ENCODE data around the gene SPATA13.

DNA sequence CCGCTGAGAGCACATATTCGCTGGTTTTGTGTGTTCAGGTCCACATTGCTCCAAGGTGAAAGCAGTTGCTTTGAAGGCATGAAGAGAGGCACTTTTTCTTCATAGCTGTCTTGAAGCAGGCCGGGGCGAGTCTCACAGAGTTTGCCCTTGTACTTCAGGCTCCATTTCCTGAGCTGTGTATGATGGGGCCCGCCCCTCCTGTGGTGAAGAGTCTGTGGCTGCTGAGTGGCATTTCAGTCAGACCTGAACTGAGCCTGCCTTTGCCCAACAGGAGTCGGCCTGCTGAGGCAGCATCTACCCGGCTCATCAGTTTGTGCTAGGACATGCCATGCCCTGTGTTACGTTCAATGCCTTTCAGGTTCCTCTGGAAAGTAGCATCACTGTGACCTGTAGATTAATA, 104.5 kb downstream of the SPATA13 start:
- no peak for TF ChIP-seq POLR2A (IDR thresholded peaks at IDR 0.05)
- TF ChIP-seq, protein P1, sequence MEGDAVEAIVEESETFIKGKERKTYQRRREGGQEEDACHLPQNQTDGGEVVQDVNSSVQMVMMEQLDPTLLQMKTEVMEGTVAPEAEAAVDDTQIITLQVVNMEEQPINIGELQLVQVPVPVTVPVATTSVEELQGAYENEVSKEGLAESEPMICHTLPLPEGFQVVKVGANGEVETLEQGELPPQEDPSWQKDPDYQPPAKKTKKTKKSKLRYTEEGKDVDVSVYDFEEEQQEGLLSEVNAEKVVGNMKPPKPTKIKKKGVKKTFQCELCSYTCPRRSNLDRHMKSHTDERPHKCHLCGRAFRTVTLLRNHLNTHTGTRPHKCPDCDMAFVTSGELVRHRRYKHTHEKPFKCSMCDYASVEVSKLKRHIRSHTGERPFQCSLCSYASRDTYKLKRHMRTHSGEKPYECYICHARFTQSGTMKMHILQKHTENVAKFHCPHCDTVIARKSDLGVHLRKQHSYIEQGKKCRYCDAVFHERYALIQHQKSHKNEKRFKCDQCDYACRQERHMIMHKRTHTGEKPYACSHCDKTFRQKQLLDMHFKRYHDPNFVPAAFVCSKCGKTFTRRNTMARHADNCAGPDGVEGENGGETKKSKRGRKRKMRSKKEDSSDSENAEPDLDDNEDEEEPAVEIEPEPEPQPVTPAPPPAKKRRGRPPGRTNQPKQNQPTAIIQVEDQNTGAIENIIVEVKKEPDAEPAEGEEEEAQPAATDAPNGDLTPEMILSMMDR (IDR thresholded peaks at IDR 0.05): no peak
